GM12878 (cell line): ENCODE data around the gene COPS6. TPM values are rescaled to one million over a fixed set of nuclear protein-coding genes. Genes with fewer than 3 reads are reported as not detected.

Experiments
- CHD2 ChIP-seq: IDR thresholded peaks from 2 replicates; pipeline ENCODE4 v1.6.1; 2011; ENCODE audit warnings: low read depth, low read length, improper control_type of control experiment, borderline replicate concordance
- CREB1 ChIP-seq: IDR thresholded peaks from 2 replicates; pipeline ENCODE4 v1.6.1; 2012; ENCODE audit warnings: low read depth, mild to moderate bottlenecking, inconsistent platforms
- CTCF ChIP-seq, 3 experiments: IDR thresholded peaks in 2 of 3; conservative IDR thresholded peaks in 1 of 3; 2 replicates each; pipeline ENCODE4 v1.5.1; 2011; ENCODE audit warnings: low read depth in 3 of 3, low read length in 3 of 3, mild to moderate bottlenecking in 3 of 3, control low read depth in 2 of 3, moderate library complexity in 2 of 3, inconsistent platforms in 1 of 3, mixed read lengths in 1 of 3; ENCODE audit not compliant: control insufficient read depth in 2 of 3, insufficient read depth in 1 of 3; ENCODE audit errors: extremely low read depth in 1 of 3
- CUX1 ChIP-seq: IDR thresholded peaks from 2 replicates; pipeline ENCODE4 v1.6.1; 2012; ENCODE audit warnings: improper control_type of control experiment, low read depth, low read length; ENCODE audit not compliant: insufficient replicate concordance
- EED ChIP-seq: sonication (generic); IDR thresholded peaks from 2 replicates; pipeline ENCODE4 v1.6.1; 2016; ENCODE audit warnings: antibody characterized with exemption, low read depth
- ETV6 ChIP-seq, 2 experiments: fragments of 450-650 bp in 1 of 2; IDR thresholded peaks in 1 of 2; conservative IDR thresholded peaks in 1 of 2; 2 replicates each; pipeline ENCODE4 v1.6.1; 2014; ENCODE audit warnings: antibody characterized with exemption in 1 of 2, borderline replicate concordance in 1 of 2, low read depth in 1 of 2, mild to moderate bottlenecking in 1 of 2, moderate library complexity in 1 of 2
- IRF3 ChIP-seq: fragments of 450-650 bp; IDR thresholded peaks from 2 replicates; pipeline ENCODE4 v1.6.1; 2014; ENCODE audit warnings: mild to moderate bottlenecking
- MEF2B ChIP-seq: fragments of 450-650 bp; IDR thresholded peaks from 2 replicates; pipeline ENCODE4 v1.6.1; 2018; ENCODE audit warnings: mild to moderate bottlenecking, moderate library complexity; ENCODE audit not compliant: partially characterized antibody, poor library complexity, severe bottlenecking
- MTA2 ChIP-seq: fragments of 450-650 bp; IDR thresholded peaks from 2 replicates; pipeline ENCODE4 v1.6.1; 2016; ENCODE audit warnings: low read depth, mild to moderate bottlenecking, moderate library complexity
- MYC ChIP-seq: IDR thresholded peaks from 2 replicates; pipeline ENCODE4 v1.6.1; 2011; ENCODE audit warnings: mild to moderate bottlenecking, low read length, moderate library complexity, inconsistent platforms; ENCODE audit not compliant: insufficient read depth, insufficient replicate concordance, insufficient read length, severe bottlenecking
- NKRF ChIP-seq: fragments of 450-650 bp; conservative IDR thresholded peaks from 2 replicates; pipeline ENCODE4 v1.6.1; 2017; ENCODE audit warnings: mild to moderate bottlenecking, moderate library complexity
- NR2C1 ChIP-seq: fragments of 450-650 bp; IDR thresholded peaks from 2 replicates; pipeline ENCODE4 v1.6.1; 2017; ENCODE audit warnings: antibody characterized with exemption, mild to moderate bottlenecking, moderate library complexity
- NR2F1 ChIP-seq: fragments of 450-650 bp; conservative IDR thresholded peaks from 2 replicates; pipeline ENCODE4 v1.6.1; 2017; ENCODE audit warnings: mild to moderate bottlenecking
- PAX5 ChIP-seq: IDR thresholded peaks from 2 replicates; pipeline ENCODE4 v1.6.1; 2011; ENCODE audit warnings: low read depth, low read length, borderline replicate concordance
- PML ChIP-seq: IDR thresholded peaks from 2 replicates; pipeline ENCODE4 v1.6.1; 2012; ENCODE audit warnings: low read length, inconsistent platforms
- SUPT20H ChIP-seq: IDR thresholded peaks from 2 replicates; pipeline ENCODE4 v1.6.1; 2011; ENCODE audit warnings: low read depth, mild to moderate bottlenecking, low read length, moderate library complexity, borderline replicate concordance; ENCODE audit not compliant: control insufficient read depth
- SUZ12 ChIP-seq: fragments of 200-600 bp; sonication (generic); IDR thresholded peaks from one replicate; pipeline ENCODE4 v1.6.1; 2018; ENCODE audit warnings: antibody characterized with exemption, mild to moderate bottlenecking; ENCODE audit not compliant: unreplicated experiment
- ZNF274 ChIP-seq: IDR thresholded peaks from one replicate; pipeline ENCODE4 v1.8.0; 2011; ENCODE audit not compliant: insufficient read length, insufficient read depth
- polyA plus RNA-seq, 11 experiments: library from polyadenylated mRNA; depleted of rRNA in 4 of 11; unstranded in 6 of 11; stranded (reverse) in 5 of 11; fragments of >200 nt; fragmentation: Nextera tagmentation in 4 of 11; fragmentation: Illumina TruSeq in 1 of 11; extraction: Ambion mirVana in 4 of 11; extraction: Trizol in 1 of 11; gene quantifications; 1 replicate in 1 of 11; 2 replicates in 10 of 11; pipeline versions ENCODE4 v1.2.1 to v1.2.3, GENCODE V29; 2011 to 2016; ENCODE audit warnings: inconsistent platforms in 2 of 11, missing spikeins in 2 of 11, low read depth in 1 of 11
- total RNA-seq, 4 experiments: library from RNA; depleted of rRNA in 3 of 4; stranded (reverse); fragments of >200 nt in 3 of 4; fragmentation: Illumina TruSeq in 1 of 4; extraction: Trizol in 1 of 4; gene quantifications; 2 replicates each; pipeline versions ENCODE4 v1.2.1 to v1.2.3, GENCODE V29; 2013 to 2021

COPS6 gene
- total and polyA plus RNA-seq, 10 of the 15 experiments (the other 5 are each of a cell fraction or from before 2014, with no cell fraction given) = 28.5 to 182 (median 81.5) TPM

GRCh38 chr7:100081535-100082102 lies 7.2 kb upstream of the COPS6 start, which contains the start of gene ZNF3 (continued):
- TF ChIP-seq CTCF (IDR thresholded peaks at IDR 0.05 in 2 of 3, conservative IDR thresholded peaks at IDR 0.05 in 1 of 3; ENCODE audit: control insufficient read depth in 2 of 3, extremely low read depth in 1 of 3, insufficient read depth in 1 of 3, low read depth in 3 of 3, low read length in 3 of 3) = peak; percentile 84 to 97 (median 89); a peak in 5 of 6 replicates
- TF ChIP-seq CHD2 = peak; percentile 79; the same call in 1 of the 2 replicates
- peak; percentile 82 for TF ChIP-seq MYC
- TF ChIP-seq CUX1 = no peak
- no peak for TF ChIP-seq SUPT20H
- TF ChIP-seq CREB1 = peak; percentile 85
- peak; percentile 74; the same call in 1 of the 2 replicates for TF ChIP-seq PAX5
- peak in 1 of 2 experiments; percentile 60; a peak in 1 of 4 replicates for TF ChIP-seq ETV6 (conservative IDR thresholded peaks at IDR 0.05 in 1 of 2, IDR thresholded peaks at IDR 0.05 in 1 of 2; ENCODE audit: borderline replicate concordance in 1 of 2, low read depth in 1 of 2)
- peak; percentile 73 for TF ChIP-seq NR2F1
- TF ChIP-seq EED = no peak
- peak; percentile 18 for TF ChIP-seq MEF2B
- TF ChIP-seq PML = peak; percentile 91
- peak; percentile 99 for TF ChIP-seq NR2C1
- TF ChIP-seq NKRF = peak; percentile 70
- TF ChIP-seq MTA2 = peak; percentile 79
- no peak for TF ChIP-seq SUZ12
- no peak for TF ChIP-seq ZNF274
- TF ChIP-seq IRF3 = peak; percentile 13; the same call in 1 of the 2 replicates
